ENCODE data around the gene WNT3.
A peak's percentile ranks its signal among the peaks of the same experiment; 100 is the strongest.

The WNT3 gene

GRCh38 chr17:46823657-46824056, 5.2 kb upstream of the WNT3 start:
- Mint-ChIP-seq H3K36me3 (ENCODE audit: low read depth) (no peaks in the 10 kb centered on the region), H3K27ac (no peak overlapping the region), H3K27me3 (peaks cover 38% of the 10 kb centered on the region), H3K4me1 (ENCODE audit: low read depth) (peaks cover 10% of the 10 kb centered on the region), H3K9me3 (no peaks in the 10 kb centered on the region), H3K4me3 (no peak overlapping the region)

GRCh38 chr17:46822388-46822921, 4.0 kb upstream of the WNT3 start:
- no peaks in the 10 kb centered on the region for H3K9me3 Mint-ChIP-seq
- H3K27me3 Mint-ChIP-seq = peaks cover 50% of the 10 kb centered on the region
- peaks cover 16% of the 10 kb centered on the region for H3K4me1 Mint-ChIP-seq (ENCODE audit: low read depth)
- H3K27ac Mint-ChIP-seq = no peak overlapping the region
- no peaks in the 10 kb centered on the region for H3K36me3 Mint-ChIP-seq (ENCODE audit: low read depth)
- H3K4me3 Mint-ChIP-seq = no peak overlapping the region

GRCh38 chr17:46821482-46822387, 3.2 kb upstream of the WNT3 start:
- H3K27me3 Mint-ChIP-seq = peaks cover 57% of the 10 kb centered on the region

GRCh38 chr17:46820592-46821450, 2.3 kb upstream of the WNT3 start:
- Mint-ChIP-seq H3K9me3 (no peaks in the 10 kb centered on the region), H3K4me3 (no peak overlapping the region), H3K27ac (no peak overlapping the region), H3K4me1 (ENCODE audit: low read depth) (peaks cover 16% of the 10 kb centered on the region), H3K36me3 (ENCODE audit: low read depth) (no peaks in the 10 kb centered on the region), H3K27me3 (peaks cover 66% of the 10 kb centered on the region)

More at GRCh38 chr17:46821482-46822387, 3.2 kb upstream of the WNT3 start:
- no peaks in the 10 kb centered on the region for H3K36me3 Mint-ChIP-seq (ENCODE audit: low read depth)
- H3K9me3 Mint-ChIP-seq = no peaks in the 10 kb centered on the region
- H3K27ac Mint-ChIP-seq = no peak overlapping the region
- H3K4me1 Mint-ChIP-seq (ENCODE audit: low read depth) = peaks cover 16% of the 10 kb centered on the region
- H3K4me3 Mint-ChIP-seq = no peak overlapping the region

- no peaks in the 10 kb centered on the region for H3K9me3 Mint-ChIP-seq
- no peaks in the 10 kb centered on the region for H3K36me3 Mint-ChIP-seq (ENCODE audit: low read depth)
- H3K27me3 Mint-ChIP-seq = peaks cover 69% of the 10 kb centered on the region
- H3K27ac Mint-ChIP-seq = no peak overlapping the region
- peaks cover 16% of the 10 kb centered on the region for H3K4me1 Mint-ChIP-seq (ENCODE audit: low read depth)
- no peak overlapping the region for H3K4me3 Mint-ChIP-seq
Observed at GRCh38 chr17:46819906-46820351, 1.4 kb upstream of the WNT3 start.

GRCh38 chr17:46818929-46819859, 702 bp upstream of the WNT3 start:
- H3K4me1 Mint-ChIP-seq (ENCODE audit: low read depth) = peaks cover 16% of the 10 kb centered on the region
- peaks cover 69% of the 10 kb centered on the region for H3K27me3 Mint-ChIP-seq
- H3K4me3 Mint-ChIP-seq = peak overlapping the region; percentile 66

GRCh38 chr17:46817901-46818209, 637 bp downstream of the WNT3 start:
- no peak overlapping the region for H3K27ac Mint-ChIP-seq
- H3K4me3 Mint-ChIP-seq = peak overlapping the region; percentile 71
- no peaks in the 10 kb centered on the region for H3K36me3 Mint-ChIP-seq (ENCODE audit: low read depth)
- H3K27me3 Mint-ChIP-seq = peaks cover 82% of the 10 kb centered on the region
- H3K4me1 Mint-ChIP-seq (ENCODE audit: low read depth) = peaks cover 16% of the 10 kb centered on the region
- no peaks in the 10 kb centered on the region for H3K9me3 Mint-ChIP-seq

More at GRCh38 chr17:46818929-46819859, 702 bp upstream of the WNT3 start:
- no peaks in the 10 kb centered on the region for H3K9me3 Mint-ChIP-seq
- H3K27ac Mint-ChIP-seq = no peak overlapping the region
- H3K36me3 Mint-ChIP-seq (ENCODE audit: low read depth) = no peaks in the 10 kb centered on the region

- no peaks in the 10 kb centered on the region for H3K36me3 Mint-ChIP-seq (ENCODE audit: low read depth)
- H3K27me3 Mint-ChIP-seq = peaks cover 88% of the 10 kb centered on the region
- peak overlapping the region; percentile 71 for H3K4me3 Mint-ChIP-seq
- no peak overlapping the region for H3K27ac Mint-ChIP-seq
- no peaks in the 10 kb centered on the region for H3K9me3 Mint-ChIP-seq
- peaks cover 16% of the 10 kb centered on the region for H3K4me1 Mint-ChIP-seq (ENCODE audit: low read depth)
Observed at GRCh38 chr17:46817151-46817900, 1.2 kb downstream of the WNT3 start.

GRCh38 chr17:46815474-46816353, 2.8 kb downstream of the WNT3 start:
- no peak overlapping the region for H3K4me3 Mint-ChIP-seq
- no peaks in the 10 kb centered on the region for H3K36me3 Mint-ChIP-seq (ENCODE audit: low read depth)
- H3K9me3 Mint-ChIP-seq = no peaks in the 10 kb centered on the region
- no peak overlapping the region for H3K27ac Mint-ChIP-seq
- H3K4me1 Mint-ChIP-seq (ENCODE audit: low read depth) = peaks cover 16% of the 10 kb centered on the region
- H3K27me3 Mint-ChIP-seq = peaks cover 78% of the 10 kb centered on the region

GRCh38 chr17:46814446-46814845, 4.0 kb downstream of the WNT3 start:
- Mint-ChIP-seq H3K36me3 (ENCODE audit: low read depth) (no peaks in the 10 kb centered on the region), H3K4me1 (ENCODE audit: low read depth) (peaks cover 11% of the 10 kb centered on the region), H3K4me3 (no peak overlapping the region)

GRCh38 chr17:46813920-46814319, 4.6 kb downstream of the WNT3 start:
- H3K4me1 Mint-ChIP-seq (ENCODE audit: low read depth) = peaks cover 6% of the 10 kb centered on the region
- H3K36me3 Mint-ChIP-seq (ENCODE audit: low read depth) = no peaks in the 10 kb centered on the region
- no peak overlapping the region for H3K4me3 Mint-ChIP-seq
- peaks cover 63% of the 10 kb centered on the region for H3K27me3 Mint-ChIP-seq
- no peaks in the 10 kb centered on the region for H3K9me3 Mint-ChIP-seq
- no peak overlapping the region for H3K27ac Mint-ChIP-seq

More at GRCh38 chr17:46814446-46814845, 4.0 kb downstream of the WNT3 start:
- H3K27ac Mint-ChIP-seq = no peak overlapping the region
- no peaks in the 10 kb centered on the region for H3K9me3 Mint-ChIP-seq
- peaks cover 67% of the 10 kb centered on the region for H3K27me3 Mint-ChIP-seq

- Mint-ChIP-seq H3K4me1 (ENCODE audit: low read depth) (peaks cover 3% of the 10 kb centered on the region), H3K4me3 (no peak overlapping the region), H3K9me3 (no peaks in the 10 kb centered on the region), H3K27me3 (peaks cover 55% of the 10 kb centered on the region), H3K36me3 (ENCODE audit: low read depth) (no peaks in the 10 kb centered on the region), H3K27ac (no peak overlapping the region)
Observed at GRCh38 chr17:46812624-46813318, 5.7 kb downstream of the WNT3 start.
